Activated CD4-positive, CD25-positive, alpha-beta regulatory T cell treated with anti-CD3 and anti-CD28 coated beads, Interleukin-2, amount 50 U/mL, for 16 hours (primary cell): ENCODE data around the gene CCDC97.

Source experiments
- DNase-seq: peaks from one replicate; pipeline ENCODE4 v3.0.0-alpha.2; 2020; ENCODE audit warnings: low read depth, low spot score

The CCDC97 gene

DNA sequence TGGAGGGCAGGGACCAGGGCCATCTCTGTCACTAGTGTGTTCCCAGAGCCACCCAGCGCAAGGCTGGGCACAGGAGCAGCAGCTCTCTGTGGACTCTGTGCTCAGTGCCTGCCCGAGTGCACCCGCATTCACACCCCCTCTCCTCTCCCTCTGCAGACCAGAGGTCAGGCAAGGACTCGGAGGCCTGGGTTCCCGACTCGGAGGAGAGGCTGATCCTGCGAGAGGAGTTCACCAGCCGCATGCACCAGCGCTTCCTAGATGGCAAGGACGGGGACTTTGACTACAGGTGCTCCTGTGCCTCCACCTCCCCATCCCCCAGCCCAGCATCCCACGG, 10.2 kb downstream of the CCDC97 start:
- no peak for DNase-seq

DNA sequence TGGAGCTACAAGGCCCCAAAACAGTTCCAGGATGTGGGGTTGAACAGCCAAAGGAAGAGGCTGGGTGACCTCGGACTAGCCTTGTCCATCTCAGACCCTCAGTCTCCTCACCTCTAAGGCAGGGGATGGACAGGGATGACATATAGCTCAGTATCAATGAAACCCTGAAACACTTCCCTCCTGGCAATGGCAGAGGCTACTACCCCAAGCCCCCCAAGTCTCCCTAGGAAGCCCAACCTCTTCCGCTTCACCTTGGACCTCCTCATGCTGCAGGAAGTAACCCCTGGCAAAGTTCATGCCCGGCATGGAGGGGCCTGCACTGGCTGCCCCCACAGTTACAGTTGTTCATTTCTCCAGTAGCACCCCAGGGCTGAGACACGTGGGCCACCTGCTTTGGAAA, 10.6 kb downstream of the CCDC97 start:
- no peak for DNase-seq

DNA sequence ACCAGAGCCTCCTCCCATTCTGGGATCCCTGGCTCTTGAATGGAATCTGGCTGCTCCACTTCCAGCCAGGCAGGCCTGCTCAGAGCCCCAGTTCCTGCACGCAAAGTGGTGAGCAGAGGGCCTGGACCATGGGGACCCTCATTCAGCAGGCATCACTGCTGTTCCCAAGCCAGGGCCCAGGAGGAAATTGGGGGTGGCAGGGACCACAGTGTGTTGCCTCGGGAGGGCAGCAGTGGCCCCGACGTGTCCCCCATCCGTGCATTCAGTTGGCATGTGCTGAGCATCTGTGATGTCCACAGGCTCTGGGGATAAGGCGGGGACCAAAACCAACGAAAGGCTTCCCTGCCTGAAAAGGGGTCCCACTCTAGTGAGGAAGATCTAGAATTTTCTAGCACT, 11.2 kb downstream of the CCDC97 start:
- DNase-seq, result no peak

DNA sequence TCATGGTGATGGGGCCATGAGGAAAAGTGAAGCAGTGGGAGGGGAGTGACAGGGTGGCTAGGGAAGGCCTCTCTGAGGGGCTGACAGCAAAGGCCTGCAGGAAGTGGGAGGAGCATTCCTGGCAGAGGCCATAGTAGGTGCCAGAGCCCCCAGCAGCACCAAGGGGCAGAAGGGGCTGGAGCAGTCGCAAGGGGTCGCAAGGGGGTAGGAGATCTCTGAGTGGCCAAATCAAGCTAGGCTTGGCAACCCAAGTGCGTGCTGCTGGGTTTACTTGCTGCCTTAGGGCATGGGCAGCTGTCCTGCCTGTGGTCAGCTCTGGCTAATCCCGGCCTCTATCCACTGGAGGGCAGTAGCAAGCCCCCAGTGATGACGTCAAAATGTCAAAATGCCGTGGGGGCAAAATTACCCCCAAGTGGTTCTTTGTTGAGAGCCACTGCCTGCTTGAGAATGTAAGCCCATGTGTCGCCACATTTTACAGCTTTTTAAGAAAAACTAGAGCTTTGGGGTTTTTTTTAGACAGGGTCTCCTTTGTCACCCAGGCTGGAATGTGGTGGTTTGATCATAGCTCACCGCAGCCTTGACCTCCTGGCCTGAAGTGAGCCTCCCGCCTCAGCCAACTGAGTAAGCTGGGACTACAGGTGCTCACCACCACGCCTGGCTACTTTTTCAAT, 11.8 kb downstream of the CCDC97 start:
- no peak for DNase-seq

DNA sequence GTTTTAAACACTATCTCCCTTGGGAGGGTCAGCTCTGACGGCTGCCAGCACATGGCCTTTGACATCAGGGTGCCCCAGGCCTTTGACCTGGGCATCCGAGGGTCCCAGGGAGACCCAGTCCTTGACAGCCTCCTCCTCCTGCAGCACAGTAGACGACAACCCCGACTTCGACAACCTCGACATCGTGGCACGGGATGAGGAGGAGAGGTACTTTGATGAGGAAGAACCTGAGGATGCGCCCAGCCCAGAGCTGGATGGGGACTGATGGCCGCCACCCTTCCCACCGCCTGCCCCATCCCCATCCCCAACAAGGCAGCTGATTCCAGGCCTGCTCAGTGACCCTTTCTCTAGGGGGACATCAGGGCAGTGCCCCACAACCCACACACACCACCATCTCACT, 12.5 kb downstream of the CCDC97 start:
- DNase-seq, result no peak

DNA sequence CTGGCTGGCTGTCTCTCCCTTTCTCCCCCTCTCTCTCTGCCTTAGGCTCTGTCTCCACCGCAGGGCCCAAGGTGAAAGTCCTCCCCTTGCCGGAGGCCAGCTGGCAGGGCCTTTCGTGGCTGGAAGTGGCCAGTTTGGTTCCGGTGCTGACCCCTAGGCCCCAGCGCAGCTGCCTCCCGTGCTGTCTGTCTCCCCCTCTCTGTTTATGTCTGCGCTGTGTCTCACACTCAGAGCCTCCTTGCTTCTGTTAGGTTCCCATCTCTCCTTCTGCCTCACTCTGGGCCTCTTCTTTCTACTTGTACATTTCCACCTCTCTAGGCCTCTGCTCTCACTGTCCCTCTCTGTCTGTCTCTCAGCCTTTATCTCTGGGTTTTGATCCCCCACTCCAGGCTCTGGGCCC, 13.1 kb downstream of the CCDC97 start:
- no peak for DNase-seq

DNA sequence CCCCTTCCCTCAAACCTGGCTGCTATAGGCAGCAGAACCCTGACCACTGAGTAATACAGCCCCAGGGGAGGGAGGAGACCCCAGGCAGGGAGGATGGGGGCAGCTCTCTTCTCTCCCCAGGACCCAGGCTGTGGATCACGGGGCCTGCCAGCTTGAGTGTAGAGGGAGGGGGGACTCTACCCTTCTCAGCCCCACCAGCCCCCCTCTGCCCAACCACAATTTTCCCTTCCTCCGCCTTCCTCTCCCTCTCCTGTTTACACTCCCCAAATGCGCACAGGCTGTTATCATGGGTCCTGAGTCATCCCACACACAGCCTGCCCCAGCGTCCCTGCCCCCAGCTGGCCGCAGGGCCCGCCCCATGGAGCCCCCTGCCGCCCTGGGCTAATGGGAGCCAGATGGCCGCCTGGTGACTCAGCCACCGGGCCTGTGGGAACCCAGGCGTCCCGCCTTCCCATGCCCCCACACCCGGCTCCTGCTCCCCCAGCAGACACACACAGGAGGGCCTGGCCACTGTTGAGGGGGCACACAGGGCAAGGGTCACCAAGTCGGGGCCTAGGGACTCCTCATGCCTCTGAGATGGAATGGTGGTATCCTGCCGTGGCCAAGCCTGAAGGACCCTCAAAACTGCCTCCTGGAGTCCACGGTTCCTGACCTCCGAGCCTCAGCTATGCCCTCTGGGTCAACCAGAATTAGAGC, 13.6 kb downstream of the CCDC97 start:
- no peak for DNase-seq

DNA sequence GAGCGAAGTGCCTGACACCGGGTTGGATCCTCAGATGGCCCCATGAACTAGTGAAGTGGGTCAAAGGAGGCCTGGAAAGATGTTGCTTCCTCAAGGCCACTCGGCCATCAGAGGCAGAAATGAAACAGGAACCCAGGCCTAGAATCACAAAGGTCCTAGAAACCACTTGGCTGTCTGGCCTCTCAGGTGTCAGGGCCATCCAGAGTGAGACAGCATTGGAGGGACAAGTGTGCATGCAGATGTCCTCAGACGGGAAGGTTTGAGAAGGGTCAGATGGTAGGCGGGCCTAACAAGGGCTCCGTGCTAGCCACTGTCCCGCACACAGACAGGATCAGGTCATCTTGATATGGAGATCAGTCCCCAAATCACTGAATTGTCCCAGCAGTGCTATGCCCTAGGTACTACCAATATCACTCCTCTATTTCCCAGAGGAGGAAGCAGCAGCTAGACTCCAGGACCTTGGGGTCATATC, 14.3 kb downstream of the CCDC97 start:
- no peak for DNase-seq

DNA sequence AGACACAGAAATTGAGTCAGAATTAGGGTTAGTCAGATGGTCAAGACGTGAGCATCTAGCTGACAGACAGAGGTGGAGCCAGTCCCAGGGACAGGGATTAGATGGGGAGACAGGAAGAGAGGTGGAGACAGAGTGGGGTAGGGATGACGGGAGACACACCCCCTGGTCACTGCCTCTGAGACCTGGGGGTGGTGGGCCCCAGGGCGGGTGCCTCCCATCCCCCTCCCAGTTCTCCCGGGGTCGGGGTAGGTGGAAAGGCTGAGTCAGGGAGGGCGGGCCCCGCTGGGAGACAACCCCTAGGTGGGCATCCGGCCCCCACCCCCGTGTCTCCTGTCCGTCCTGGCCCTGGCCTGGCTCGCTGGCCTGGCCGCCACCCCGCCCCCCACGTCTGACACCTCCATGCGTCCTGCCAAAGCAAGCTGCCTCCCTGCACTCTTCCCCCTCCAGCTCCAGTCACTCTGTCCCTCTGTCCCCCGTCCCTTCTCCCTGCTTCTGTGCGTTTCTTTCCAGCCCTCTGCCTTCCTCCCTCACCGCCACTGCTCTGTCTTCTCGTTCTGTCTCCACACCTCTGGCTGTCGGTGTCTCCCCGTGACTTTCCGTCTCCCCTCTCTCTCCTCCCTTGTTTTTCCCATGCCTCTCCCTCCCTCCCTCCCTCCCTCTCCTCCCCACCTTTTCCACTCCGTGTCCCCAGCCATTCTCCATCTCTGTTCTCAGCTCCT, 15.1 kb downstream of the CCDC97 start:
- DNase-seq, result no peak

DNA sequence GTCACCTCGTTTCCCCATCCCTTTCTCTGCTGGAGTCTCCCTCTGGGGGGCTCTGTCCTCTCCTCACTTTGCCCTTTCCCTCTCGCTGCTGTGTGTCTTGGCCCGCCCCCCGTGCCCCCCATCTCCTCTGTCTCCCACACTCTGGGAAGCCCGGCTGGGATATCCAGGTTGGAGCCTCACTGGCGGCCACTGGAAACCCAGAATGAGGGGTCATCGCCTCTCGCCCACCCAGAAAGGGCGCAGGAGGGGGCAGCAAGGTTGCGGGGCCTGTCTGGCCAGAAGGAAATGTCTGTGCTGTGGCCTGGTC, 15.6 kb downstream of the CCDC97 start:
- DNase-seq, result no peak

DNA sequence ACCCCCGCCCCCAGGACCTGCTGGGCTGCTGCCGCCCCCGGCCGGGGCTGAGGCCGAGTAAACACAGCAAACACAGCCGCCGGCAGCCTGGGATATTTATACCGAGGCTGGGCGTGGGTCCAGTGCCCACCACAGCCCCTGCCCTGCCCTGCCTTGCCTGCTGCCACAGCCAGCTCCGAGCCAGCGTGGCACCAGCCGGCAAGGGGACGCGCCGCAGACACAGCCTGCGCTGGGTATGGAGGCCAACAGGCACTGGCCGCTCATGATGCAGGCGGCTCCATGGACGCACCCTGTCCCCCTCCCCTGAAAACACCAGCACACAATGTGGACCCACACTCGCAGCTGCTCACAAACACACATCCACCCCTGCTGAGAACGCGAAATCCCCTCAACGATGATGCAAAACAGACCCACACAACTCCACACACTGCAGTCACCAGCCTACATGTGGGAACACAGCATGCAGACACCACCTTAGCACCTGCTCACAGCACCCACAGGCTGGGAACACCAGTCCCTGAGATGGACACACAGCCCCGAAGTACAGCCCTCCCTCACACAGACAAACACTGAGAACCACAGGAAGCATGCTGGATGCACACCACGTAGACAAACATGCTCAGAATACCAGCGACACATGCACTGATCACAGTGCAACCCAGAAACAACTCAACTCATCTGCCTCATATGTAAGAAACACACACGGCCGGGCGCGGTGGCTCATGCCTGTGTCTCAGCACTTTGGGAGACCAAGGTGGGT, 16.2 kb downstream of the CCDC97 start:
- DNase-seq, result no peak

DNA sequence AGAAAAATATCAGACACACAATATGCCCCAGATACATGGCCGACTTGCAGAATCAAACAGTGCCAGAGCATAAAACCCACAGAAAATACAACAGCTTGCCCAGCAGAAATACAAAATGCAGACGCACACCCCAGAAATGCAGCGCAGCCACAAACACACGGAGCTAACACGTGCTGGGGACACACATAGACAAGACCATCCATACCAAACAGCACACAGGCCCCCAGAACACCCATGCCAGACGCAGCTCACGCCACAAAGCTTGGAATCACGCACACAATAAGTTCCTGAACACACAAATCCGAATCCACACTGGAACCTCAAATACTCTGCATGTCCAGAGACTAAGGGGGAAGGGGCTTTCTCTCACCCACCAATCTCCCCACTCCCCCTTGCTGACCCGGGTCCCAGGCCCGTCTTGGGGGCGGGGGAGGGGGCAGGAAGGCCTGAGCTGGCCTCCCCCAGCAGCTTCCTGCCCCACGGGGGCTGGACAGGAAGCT, 17.2 kb downstream of the CCDC97 start:
- DNase-seq, result no peak

DNA sequence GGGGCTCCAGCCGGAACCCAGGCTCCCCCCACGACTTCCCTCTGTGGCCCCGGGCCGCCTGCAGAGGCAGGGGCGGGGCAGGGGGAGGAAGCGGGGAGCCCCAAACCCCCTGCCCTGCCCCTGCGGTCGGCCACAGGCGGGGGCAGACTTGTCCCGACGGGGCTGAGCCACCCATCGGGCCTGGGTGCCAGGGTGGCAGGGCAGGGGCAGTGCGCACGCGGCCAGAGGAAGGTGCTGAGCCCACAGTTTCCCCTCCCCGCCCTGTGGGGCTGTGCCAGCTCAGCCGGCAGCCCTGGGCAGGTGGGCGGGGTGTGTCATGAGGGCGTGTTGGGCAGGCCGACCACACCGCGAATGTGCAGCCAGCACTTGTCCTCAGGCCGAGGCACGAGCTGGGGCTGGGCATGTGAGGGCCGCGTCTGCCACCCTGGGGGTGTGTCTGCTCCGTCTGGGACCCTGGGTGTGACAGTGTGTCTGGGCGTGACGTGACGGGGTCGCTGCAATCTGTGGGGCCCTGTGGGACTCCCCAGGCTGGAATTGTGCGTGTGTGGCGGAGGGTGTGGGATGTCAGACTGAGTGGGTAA, 17.7 kb downstream of the CCDC97 start:
- DNase-seq, result peak; percentile 70

DNA sequence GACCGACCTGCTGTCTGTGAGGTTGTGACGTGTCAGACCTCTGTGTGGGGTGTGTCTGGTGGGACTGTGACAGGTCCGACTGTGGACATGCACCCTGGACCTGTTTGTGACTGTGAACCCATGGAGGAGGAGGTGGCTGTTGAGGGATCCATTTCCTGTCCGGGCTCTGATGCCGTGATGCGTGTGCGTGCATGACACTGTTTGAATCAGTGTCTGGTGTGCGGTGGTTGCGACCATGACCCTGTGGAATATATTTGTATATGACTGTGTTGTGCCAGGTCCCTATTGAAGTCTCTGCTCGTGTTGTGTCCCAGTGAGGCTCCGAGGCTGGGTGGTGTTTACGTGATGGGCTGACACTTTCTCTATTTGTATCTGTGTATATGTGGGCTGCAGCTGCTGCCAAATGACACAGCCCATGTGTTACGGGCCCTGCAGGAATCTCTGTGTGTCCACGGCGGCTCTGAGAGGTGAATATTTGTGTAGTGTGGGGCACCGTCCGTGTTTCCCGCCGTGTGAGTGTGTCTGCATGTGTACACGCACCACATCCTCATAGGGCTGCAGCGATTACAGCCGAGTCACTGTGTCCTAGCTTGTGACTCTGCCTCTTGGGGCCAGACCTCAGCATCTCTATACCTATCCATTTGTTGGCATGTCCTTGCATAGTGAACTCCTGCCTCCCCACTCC, 18.3 kb downstream of the CCDC97 start:
- DNase-seq, result no peak

DNA sequence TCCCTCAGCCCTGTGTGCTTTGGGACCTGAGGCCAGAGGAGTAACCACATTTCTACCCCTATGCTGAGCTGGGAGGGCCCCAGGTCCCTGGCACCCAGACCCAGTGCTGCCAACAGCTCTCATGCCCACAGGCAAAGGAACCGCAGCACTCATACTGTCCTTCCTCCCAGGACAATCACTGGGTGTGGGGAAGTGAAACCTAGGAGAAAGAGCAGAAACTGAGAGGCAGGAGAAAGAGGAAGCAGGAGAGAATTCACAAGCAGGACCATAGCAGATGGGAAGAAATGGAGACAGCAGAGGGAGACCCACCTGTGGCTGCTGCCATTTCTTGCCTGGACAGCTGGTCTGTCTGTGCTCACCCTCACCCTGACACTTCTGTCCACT, 18.9 kb downstream of the CCDC97 start:
- no peak for DNase-seq

DNA sequence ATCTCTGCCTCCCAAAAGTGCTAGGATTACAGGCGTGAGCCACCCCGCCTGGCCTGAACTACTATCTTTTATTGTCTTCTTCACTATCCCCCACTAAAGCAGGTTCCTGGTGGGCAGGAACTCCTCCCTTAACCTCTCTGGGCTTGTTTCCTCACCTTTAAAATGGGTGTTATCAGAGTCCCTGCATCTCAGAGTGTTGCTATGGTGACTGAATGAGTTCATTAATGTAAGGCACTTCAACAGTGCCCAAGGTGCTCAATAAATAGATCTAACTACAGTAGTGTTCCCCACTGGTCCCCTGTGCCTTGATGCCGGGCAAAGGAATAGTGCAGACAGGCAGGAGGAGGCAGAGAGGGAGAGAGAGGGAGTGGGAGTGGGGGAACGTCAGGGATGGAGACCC, 20.5 kb downstream of the CCDC97 start:
- DNase-seq, result no peak

DNA sequence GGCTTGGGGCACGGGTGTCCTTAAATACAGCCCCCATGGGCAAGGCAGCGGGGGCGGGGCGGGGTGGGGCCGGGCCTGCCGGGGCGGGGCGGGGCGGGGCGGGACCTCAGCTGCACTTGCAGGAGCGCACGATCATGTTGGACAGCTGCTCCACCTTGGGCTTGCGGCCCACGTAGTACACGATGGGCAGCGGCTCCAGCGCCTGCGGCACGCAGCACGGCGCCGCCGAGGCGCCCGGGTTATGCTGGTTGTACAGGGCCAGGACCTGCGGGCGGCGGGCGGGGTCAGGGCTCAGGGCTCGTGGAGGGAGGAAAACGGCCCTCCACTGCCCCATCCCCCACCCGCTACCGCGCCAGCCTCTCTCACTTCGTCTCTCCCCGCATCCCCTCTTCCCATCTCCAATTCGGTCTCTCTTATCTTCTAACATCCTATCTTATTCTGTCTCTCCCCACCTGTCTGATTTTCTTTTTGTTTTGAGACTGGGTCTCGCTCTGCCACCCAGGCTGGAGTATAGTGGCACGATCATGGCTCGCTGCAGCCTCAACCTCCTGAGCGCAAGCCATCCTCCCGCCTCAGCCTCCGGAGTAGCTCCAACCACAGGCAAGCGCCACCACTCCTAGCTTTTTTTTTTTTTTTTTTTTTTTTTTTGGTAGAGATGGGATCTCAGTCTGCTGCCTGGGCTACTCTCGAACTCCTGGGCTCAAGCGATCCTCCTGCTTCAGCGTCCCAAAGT, 21.1 kb downstream of the CCDC97 start:
- DNase-seq, result no peak

DNA sequence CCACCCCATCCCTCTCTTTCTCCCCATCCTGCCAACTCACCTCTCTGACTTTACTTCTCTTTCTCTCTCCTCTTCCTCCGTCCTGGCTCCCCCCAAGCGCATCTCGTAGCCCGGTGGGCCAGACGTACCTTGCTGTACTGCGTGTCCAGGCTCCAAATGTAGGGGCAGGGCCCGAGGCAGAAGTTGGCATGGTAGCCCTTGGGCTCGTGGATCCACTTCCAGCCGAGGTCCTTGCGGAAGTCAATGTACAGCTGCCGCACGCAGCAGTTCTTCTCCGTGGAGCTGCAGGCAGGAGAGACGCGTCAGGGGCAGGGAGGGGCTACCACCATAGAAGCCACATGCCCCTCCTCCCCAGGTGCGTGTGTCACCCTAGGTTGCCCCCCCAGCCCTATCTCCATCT, 22.0 kb downstream of the CCDC97 start:
- DNase-seq, result no peak

DNA sequence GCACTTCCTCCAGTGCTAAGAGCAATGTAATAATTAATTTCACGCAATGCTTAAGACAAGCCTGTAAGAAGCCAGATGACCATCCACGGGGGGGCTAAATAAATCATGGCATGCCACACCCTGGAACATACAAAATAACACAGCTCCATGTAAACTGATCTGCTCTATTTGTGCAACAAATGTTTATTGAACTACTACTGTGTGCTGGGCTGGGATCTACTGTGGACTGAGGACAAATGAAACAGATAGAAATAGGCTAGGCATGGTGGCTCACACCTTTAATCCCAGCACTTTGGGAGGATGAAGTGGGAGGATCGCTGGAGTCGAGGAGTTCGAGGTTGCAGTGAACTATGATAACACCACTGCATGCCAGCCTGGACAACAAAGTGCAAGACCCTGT, 22.5 kb downstream of the CCDC97 start:
- DNase-seq, result no peak

DNA sequence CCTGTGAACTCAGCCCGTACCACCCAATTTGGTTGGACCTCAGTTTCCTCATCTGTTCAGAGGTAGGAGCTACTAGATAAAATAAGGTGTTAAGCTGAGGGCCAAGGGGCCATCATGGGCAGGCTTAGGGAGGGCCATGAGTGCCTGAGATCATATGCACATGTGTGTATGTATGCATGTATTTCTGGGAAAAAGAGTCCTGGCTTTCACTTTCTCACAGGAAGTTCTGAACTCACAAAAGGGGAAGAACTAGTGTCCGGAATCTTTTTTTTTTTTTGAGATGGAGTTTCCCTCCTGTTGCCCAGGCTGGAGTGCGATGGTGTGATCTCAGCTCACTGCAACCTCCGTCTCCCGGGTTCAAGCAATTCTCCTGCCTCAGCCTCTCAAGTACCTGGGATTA, 24.8 kb downstream of the CCDC97 start:
- DNase-seq, result no peak

DNA sequence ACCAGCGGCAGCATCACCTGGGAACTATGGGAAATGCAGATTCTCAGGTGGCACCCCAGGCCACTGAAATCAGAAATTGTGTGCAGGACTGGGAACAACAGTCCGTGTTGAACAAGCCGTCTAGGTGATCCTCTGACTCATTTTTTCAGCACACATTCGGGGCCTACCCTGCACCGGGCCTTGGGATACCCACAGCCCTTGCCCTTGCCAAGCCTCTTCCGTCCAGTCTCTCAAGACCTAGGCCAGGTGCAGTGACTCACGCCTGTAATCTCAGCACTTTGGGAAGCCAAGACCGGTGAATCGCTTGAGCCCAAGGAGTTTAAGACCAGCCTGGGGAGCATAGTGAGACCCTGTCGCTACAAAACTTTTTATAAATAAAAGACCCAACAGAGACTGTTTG, 25.5 kb downstream of the CCDC97 start:
- DNase-seq, result no peak
